Activated naive CD8-positive, alpha-beta T cell treated with anti-CD3 and anti-CD28 coated beads, Interleukin-2, amount 50 U/mL, for 24 hours (primary cell): ENCODE data around the gene SLC6A18.
"Not testable (repeated sequence)": the region's sequence is repeated elsewhere in the genome, so short reads cannot be mapped to it uniquely, and the experiment has no call there.

Source experiments
- ATAC-seq: fragments of 150-1000 bp; cut with Tn5 transposase; one replicate; pipeline ENCODE4 v1.10.0; 2021
- DNase-seq: peaks from one replicate; pipeline ENCODE4 v3.0.0; 2021
- H3K27ac Mint-ChIP-seq: one replicate; pipeline ENCODE4 v1.8.0; 2021; ENCODE audit warnings: mild to moderate bottlenecking, mixed read lengths
- H3K27me3 Mint-ChIP-seq: one replicate; pipeline ENCODE4 v1.8.0; 2021; ENCODE audit warnings: mixed read lengths
- H3K36me3 Mint-ChIP-seq: one replicate; pipeline ENCODE4 v1.8.0; 2021; ENCODE audit warnings: low read depth, mixed read lengths
- H3K4me1 Mint-ChIP-seq: one replicate; pipeline ENCODE4 v1.8.0; 2021; ENCODE audit warnings: mixed read lengths
- H3K4me3 Mint-ChIP-seq: one replicate; pipeline ENCODE4 v1.8.0; 2021; ENCODE audit warnings: mild to moderate bottlenecking, moderate library complexity, mixed read lengths
- H3K9me3 Mint-ChIP-seq: one replicate; pipeline ENCODE4 v1.8.0; 2021; ENCODE audit warnings: mixed read lengths

SLC6A18 gene

DNA sequence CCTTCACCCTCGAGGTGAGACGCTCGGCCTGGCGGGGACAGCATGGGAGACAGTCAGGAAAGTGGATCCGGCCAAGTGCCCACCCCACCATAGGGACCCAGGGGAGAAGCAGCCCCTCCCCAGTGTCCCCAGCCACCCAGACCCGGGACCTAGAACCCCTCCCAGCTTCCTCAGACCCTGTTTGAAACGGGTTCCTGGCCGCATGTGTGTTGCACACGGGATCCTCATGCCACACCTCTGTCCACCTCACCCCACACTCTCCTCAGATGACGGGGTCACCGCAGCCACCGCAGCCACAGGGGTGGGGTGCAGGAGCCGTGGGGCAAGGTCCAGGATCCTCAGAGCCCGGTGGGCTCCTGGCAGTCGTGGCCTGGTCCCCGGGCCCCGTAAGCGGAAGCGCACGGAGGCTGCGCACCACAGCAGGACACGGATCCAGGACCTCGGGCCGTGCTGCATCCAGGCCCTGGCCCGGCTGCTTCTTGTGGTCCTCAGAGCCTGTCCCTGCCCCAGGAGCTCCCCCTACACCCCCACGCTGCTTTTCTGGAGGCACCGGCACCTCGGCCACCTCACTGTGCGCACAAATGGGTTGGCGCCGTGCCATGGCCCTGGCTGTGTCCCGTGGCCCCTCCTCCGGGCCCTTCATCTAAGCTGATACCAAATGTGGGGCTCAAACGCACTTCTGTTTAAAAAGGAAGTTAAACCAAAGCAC lies 54.4 kb downstream of the SLC6A18 start:
- H3K9me3 Mint-ChIP-seq = no peaks in the 10 kb centered on the region
- no peak overlapping the region for H3K4me3 Mint-ChIP-seq
- no peak for ATAC-seq
- no peak overlapping the region for H3K27ac Mint-ChIP-seq
- H3K27me3 Mint-ChIP-seq = no peaks in the 10 kb centered on the region
- no peak for DNase-seq
- H3K4me1 Mint-ChIP-seq = peaks cover 2% of the 10 kb centered on the region
- peaks cover 8% of the 10 kb centered on the region for H3K36me3 Mint-ChIP-seq

DNA sequence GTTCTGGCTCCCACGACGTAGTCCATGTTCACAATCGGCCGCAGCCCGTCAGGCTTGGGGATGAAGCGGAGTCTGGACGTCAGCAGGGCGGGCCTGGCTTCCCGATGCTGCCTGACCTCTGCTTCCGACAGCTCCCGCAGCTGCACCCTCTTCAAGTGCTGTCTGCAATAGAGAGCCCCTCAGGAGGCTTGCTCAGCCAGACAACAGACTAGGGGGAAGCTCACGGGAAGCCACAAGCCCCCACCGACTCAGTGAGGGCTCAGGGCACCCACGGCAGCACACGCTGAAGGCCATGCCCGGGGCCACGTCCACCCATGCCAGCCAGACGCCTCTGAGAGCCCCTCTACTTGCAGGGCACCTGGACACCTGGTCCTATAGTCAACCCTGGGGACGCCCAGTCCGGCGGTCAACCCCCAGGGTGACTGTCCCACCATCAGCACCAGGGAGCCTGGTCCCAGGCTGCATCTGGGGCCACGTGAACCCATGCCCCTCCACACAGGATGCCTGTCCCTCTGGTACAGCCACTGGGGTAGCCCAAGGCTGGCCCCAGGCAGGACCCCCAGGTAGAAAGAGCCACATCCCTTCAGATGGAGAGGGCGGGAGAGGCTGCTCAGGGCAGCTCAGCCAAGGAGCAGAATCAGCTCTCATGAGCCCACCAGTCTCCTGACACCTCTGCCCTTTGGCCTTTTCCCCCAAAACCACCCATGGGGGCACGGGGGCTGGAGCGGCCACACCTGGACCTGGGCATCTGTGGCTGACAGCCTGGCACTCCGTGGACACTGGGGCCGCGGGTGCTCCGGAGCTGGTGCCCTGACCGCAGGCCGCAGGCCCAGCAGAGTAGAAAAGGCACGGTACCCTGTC lies 55.2 kb downstream of the SLC6A18 start:
- no peaks in the 10 kb centered on the region for H3K9me3 Mint-ChIP-seq
- no peak overlapping the region for H3K4me3 Mint-ChIP-seq
- H3K4me1 Mint-ChIP-seq = no peaks in the 10 kb centered on the region
- H3K27ac Mint-ChIP-seq = no peak overlapping the region
- no peaks in the 10 kb centered on the region for H3K27me3 Mint-ChIP-seq
- ATAC-seq (no peak), DNase-seq (no peak)
- H3K36me3 Mint-ChIP-seq = peaks cover 8% of the 10 kb centered on the region

DNA sequence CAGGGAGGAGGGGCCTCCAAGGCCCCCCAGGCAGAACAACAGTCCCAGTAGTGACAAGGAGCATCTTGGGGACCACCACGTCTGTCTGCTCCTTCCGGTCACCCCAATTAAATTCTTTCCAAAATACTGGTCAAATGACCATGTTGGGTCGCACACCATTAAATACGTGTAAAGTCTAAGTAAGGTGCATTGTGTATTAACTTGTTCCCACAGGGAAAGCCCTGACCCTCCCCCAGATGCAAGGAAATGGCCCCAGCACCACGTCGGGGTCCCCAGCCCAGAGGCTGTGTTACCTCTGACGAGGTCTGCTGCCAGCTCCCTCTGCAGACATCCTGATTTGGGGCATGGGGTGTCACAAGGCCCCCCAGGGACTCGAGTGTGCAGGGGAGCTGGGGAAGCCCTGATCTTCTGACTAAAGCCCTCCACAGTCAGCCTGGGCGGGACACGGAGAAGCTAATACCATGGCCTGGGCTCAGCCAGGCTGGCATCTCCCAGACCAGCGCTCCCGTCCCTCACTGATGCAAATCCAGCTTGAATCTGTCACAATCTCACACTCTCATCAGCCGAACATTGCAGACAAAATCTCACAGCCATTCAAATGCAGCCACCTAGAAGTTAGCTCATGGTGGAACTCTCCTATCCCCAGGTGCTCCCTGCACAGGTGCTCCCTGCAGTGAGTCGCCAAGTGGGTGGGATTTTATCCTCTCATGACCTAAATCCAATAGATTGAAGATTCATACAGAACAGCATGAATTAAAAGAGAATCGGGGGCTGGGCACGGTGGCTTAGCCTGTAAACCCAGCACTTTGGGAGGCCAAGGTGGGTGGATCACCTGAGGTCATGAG lies 56.1 kb downstream of the SLC6A18 start:
- no peak for DNase-seq
- no peak overlapping the region for H3K27ac Mint-ChIP-seq
- no peak for ATAC-seq
- no peaks in the 10 kb centered on the region for H3K4me1 Mint-ChIP-seq
- H3K4me3 Mint-ChIP-seq = no peak overlapping the region
- H3K9me3 Mint-ChIP-seq = no peaks in the 10 kb centered on the region
- H3K27me3 Mint-ChIP-seq = no peaks in the 10 kb centered on the region
- peaks cover 8% of the 10 kb centered on the region for H3K36me3 Mint-ChIP-seq

DNA sequence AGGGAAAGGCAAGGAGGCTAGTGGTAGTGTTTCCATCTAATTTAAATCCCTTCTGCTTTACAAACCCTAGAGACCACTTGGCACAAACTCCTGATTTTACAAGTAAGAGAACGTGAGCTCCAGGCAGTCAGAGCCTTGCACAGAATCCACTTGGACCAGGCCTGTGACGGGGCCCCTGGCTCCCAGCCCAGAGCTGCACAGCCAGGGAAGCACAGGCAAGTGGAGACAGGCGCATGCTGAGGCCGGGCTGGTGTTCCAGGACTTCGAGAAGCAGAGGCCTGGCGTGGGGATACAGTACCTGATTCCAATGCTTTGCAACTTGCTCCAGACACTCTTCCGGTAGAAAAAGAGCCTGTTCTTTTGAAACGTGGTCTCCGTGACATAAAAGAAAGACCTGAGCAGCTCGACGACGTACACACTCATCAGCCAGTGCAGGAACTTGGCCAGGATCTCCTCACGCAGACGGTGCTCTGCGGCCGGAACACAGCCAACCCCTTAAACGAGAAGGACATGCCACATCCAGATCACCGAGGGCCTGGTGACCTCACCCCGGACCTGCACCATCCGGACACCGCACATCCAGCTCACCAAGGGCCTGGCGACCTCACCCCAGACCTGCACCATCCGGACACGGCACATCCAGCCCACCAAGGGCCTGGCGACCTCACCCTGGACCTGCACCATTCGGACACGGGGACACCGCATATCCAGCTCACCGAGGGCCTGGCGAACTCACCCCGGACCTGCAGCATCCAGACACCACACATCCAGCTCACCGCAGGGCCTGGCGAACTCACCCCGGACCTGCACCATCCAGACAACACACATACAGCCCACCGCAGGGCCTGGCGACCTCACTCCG lies 57.2 kb downstream of the SLC6A18 start:
- Mint-ChIP-seq H3K36me3 (peaks cover 8% of the 10 kb centered on the region), H3K4me3 (no peak overlapping the region), H3K9me3 (no peaks in the 10 kb centered on the region), H3K27me3 (no peaks in the 10 kb centered on the region), H3K4me1 (no peaks in the 10 kb centered on the region), H3K27ac (no peak overlapping the region)
- ATAC-seq = no peak
- DNase-seq = no peak

DNA sequence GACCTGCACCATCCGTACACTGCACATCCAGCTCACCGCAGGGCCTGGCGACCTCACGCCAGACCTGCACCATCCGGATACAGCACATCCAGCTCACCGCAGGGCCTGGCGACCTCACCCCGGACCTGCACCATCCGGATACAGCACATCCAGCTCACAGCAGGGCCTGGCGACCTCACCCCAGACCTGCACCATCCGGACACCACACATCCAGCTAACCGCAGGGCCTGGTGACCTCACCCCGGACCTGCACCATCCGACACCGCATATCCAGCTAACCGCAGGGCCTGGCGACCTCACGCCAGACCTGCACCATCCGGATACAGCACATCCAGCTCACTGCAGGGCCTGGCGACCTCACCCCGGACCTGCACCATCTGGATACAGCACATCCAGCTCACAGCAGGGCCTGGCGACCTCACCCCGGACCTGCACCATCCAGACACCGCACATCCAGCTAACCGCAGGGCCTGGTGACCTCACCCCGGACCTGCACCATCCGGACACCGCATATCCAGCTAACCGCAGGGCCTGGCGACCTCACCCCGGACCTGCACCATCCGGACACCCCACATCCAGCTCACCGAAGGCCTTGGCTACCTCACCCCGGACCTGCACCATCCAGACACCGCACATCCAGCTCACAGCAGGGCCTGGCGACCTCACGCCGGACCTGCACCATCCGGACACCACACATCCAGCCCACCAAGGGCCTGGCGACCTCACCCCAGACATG lies 58.0 kb downstream of the SLC6A18 start:
- not testable (repeated sequence) for DNase-seq, H3K27ac Mint-ChIP-seq, ATAC-seq, H3K36me3 Mint-ChIP-seq, H3K4me1 Mint-ChIP-seq, H3K4me3 Mint-ChIP-seq, H3K9me3 Mint-ChIP-seq, H3K27me3 Mint-ChIP-seq

DNA sequence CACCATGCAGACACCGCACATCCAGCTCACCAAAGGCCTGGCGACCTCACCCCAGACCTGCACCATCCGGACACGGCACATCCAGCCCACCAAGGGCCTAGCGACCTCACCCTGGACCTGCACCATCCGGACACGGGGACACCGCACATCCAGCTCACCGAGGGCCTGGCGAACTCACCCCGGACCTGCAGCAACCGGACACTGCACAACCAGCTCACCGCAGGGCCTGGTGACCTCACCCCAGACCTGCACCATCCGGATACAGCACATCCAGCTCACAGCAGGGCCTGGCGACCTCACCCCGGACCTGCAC lies 58.5 kb downstream of the SLC6A18 start:
- not testable (repeated sequence) for H3K27ac Mint-ChIP-seq, H3K27me3 Mint-ChIP-seq, DNase-seq, ATAC-seq, H3K9me3 Mint-ChIP-seq, H3K4me3 Mint-ChIP-seq, H3K4me1 Mint-ChIP-seq, H3K36me3 Mint-ChIP-seq

DNA sequence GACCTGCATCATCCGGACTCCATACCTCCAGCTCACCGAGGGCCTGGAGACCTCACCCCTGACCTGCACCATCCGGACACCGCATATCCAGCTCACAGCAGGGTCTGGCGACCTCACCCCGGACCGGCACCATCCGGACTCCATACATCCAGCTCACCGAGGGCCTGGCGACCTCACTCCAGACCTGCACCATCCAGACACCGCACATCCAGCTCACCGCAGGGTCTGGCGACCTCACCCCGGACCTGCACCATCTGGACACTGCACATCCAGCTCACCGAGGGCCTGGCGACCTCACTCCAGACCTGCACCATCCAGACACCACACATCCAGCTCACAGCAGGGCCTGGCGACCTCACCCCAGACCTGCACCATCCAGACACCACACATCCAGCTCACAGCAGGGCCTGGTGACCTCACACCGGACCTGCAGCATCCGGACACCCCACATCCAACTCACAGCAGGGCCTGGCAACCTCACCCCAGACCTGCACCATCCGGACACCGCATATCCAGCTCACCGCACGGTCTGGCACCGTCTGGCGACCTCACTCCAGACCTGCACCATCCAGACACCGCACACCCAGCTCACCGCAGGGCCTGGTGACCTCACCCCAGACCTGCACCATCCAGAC lies 59.3 kb downstream of the SLC6A18 start:
- H3K27ac Mint-ChIP-seq, H3K9me3 Mint-ChIP-seq, H3K4me3 Mint-ChIP-seq, H3K27me3 Mint-ChIP-seq, ATAC-seq, DNase-seq, H3K36me3 Mint-ChIP-seq, H3K4me1 Mint-ChIP-seq: not testable (repeated sequence)

DNA sequence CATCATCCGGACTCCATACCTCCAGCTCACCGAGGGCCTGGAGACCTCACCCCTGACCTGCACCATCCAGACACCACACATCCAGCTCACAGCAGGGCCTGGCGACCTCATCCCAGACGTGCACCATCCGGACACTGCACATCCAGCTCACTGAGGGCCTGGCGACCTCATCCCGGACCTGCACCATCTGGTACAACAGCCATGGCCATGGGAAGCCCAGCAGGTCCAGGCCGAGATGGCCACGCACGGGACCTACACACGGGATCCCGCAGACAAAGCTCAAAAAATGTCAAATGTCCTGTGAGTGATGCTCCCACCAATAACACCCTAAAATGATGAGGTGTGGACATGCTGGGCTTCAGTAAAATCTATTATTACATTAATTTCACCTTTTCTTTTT lies 60.0 kb downstream of the SLC6A18 start:
- H3K27ac Mint-ChIP-seq = no peak overlapping the region
- H3K27me3 Mint-ChIP-seq = no peaks in the 10 kb centered on the region
- H3K9me3 Mint-ChIP-seq = no peaks in the 10 kb centered on the region
- H3K4me1 Mint-ChIP-seq = no peaks in the 10 kb centered on the region
- ATAC-seq (no peak), DNase-seq (no peak)
- H3K36me3 Mint-ChIP-seq = peaks cover 4% of the 10 kb centered on the region
- H3K4me3 Mint-ChIP-seq = no peak overlapping the region

DNA sequence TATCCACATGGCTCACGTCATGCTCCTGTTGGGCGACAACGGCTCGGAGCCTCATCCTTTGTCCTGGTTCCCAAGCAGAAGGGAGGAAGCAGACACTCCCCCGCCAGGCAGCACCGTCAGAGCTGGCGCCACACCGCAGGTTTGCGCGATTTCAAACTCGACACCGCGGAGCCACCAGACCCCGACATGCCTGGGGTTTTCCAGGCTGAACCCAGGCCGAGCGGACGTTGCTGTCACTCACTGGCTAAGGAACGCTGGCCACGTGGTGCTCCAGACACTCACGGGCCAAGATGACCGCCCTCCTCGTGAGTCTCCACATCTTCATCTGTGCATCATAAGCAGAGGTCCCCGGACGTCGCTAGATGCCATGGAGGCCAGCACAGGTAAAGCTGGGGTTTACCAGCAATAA lies 60.7 kb downstream of the SLC6A18 start:
- no peaks in the 10 kb centered on the region for H3K27me3 Mint-ChIP-seq
- DNase-seq (no peak), ATAC-seq (no peak)
- H3K36me3 Mint-ChIP-seq = peaks cover 4% of the 10 kb centered on the region
- no peaks in the 10 kb centered on the region for H3K4me1 Mint-ChIP-seq
- H3K9me3 Mint-ChIP-seq = no peaks in the 10 kb centered on the region
- H3K4me3 Mint-ChIP-seq = no peak overlapping the region
- H3K27ac Mint-ChIP-seq = no peak overlapping the region

DNA sequence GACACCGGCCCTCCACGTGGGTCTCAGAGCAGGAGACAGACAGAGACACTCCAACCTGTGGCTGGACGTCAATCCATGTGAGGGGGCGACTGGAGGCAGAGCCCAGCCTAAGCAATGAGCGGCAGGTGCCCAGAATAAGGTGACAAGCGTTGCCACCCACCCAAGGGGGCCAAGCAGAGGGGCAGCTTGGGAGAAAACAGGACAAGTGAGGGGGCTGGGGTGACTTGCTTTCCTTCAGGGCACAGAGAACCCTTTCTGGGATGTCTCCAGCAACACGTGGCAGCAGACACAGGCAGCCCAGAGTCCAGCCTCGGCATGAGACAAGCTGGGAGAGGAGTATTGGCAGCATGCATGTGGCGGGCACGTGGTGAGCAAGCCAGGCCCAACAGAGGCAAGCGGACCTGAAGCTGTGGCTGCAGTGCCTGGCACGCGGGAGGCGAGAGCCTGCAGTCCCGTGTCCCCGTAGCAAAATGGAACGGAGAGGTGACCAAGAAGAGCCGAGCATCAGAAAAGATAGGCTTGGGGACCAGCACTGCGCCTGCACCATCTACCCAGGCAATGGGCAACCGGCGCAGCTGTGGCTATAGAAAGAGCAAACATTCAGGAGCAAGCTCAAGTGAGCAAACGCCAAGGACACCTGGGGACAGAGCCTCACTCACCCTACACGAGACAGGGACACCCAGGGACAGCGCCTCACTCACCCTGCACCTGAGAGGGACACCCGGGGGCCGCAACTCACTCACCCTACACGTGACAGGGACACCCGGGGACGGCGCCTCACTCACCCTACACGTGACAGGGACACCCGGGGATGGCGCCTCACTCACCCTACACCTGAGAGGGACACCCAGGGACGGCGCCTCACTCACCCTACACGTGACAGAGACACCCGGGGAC lies 63.5 kb downstream of the SLC6A18 start:
- no peak overlapping the region for H3K4me3 Mint-ChIP-seq
- DNase-seq (no peak), ATAC-seq (no peak)
- peaks cover 4% of the 10 kb centered on the region for H3K36me3 Mint-ChIP-seq
- H3K9me3 Mint-ChIP-seq = no peaks in the 10 kb centered on the region
- no peak overlapping the region for H3K27ac Mint-ChIP-seq
- H3K4me1 Mint-ChIP-seq = peaks cover 2% of the 10 kb centered on the region
- no peaks in the 10 kb centered on the region for H3K27me3 Mint-ChIP-seq

DNA sequence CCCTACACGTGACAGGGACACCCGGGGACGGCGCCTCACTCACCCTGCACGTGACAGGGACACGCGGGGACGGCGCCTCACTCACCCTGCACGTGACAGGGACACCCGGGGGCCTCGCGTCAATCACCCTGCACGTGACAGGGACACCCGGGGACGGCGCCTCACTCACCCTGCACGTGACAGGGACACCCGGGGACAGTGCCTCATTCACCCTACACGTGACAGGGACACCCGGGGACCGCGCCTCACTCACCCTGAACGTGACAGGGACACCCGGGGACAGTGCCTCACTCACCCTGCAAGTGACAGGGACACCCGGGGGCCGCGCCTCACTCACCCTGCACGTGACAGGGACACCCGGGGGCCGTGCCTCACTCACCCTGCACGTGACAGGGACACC lies 64.4 kb downstream of the SLC6A18 start:
- H3K27ac Mint-ChIP-seq, H3K4me3 Mint-ChIP-seq, ATAC-seq, H3K36me3 Mint-ChIP-seq, H3K4me1 Mint-ChIP-seq, DNase-seq, H3K27me3 Mint-ChIP-seq, H3K9me3 Mint-ChIP-seq: not testable (repeated sequence)

DNA sequence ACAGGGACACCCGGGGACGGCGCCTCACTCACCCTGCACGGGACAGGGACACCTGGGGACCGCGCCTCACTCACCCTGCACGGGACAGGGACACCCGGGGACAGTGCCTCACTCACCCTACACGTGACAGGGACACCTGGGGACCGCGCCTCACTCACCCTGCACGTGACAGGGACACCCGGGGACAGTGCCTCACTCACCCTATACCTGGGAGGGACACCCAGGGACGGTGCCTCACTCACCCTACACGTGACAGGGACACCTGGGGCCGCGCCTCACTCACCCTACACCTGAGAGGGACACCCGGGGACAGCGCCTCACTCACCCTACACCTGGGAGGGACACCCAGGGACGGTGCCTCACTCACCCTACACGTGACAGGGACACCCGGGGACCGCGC lies 65.8 kb downstream of the SLC6A18 start:
- not testable (repeated sequence) for H3K4me3 Mint-ChIP-seq

More for the DNA sequence above, 65.8 kb downstream of the SLC6A18 start:
- not testable (repeated sequence) for H3K36me3 Mint-ChIP-seq, DNase-seq, H3K9me3 Mint-ChIP-seq, H3K27me3 Mint-ChIP-seq, H3K4me1 Mint-ChIP-seq, H3K27ac Mint-ChIP-seq, ATAC-seq
